Ovary (tissue), 3 donors: Measurements from ENCODE around the gene MKI67.

Experiments used
- CTCF ChIP-seq, 3 donors: fragments of 450-650 bp in 2 of 3; fragments of 200-600 bp in 1 of 3; IDR thresholded peaks; one replicate each; pipeline versions ENCODE4 v1.5.1 to v1.8.0; 2016 to 2022; ENCODE audit warnings: antibody characterized with exemption in 3 of 3, mild to moderate bottlenecking in 1 of 3
- POLR2A ChIP-seq: fragments of 450-650 bp; IDR thresholded peaks from one replicate; pipeline ENCODE4 v1.6.1; 2017; ENCODE audit warnings: antibody characterized with exemption, mild to moderate bottlenecking, moderate library complexity
- donor health status: DM: no; HTN: no; CAD: no.

GRCh38 chr10:128049226-128050120 lies 76.8 kb downstream of the MKI67 start:
- TF ChIP-seq CTCF (IDR thresholded peaks at IDR 0.05) (no peak), POLR2A (no peak)
